Activated gamma-delta T cell treated with Interleukin-2 at 50 U/mL for 16 hours (primary cell): ENCODE results near the gene CEND1.

Source experiments
- DNase-seq: peaks from one replicate; pipeline ENCODE4 v3.0.0-alpha.2; 2020

Gene CEND1

GRCh38 chr11:794766-795633 lies 5.1 kb upstream of the CEND1 start:
- DNase-seq = no peak

DNA sequence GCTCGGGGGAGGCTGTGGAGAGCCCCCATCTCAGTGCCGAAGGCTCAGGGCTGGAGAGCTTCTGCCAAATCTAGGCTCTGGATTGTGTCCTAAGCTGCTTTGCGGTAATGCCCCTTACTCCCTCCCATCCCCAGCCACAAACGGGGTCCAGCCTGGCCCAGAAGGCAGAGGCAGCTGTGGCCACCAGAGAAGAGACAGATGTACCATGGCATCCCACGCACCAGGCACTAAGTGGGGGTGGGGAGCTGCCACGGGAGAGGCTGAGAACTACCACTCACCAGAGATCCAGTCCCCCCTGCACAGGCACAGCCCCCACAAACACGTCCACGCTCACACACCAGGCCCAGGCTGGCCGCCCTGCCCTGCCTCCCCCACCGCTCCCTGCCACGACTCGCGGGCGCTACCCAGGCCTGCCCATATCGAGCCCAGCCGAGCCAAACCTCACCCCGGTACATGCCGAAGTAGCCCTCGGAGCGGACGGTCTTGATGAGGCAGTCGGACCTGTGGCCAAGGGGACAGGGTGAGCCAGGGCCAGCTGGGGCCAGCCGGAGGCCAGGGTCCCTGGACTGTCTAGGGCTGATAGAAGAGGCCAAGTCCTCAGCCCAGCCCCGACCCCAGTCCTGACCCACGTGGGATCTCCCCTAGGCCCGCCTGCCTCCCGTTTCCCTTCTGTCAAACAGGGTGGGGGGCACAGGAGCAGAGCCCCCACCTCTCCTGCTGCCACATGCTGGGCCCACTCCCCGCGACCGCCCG lies 4.3 kb upstream of the CEND1 start:
- no peak for DNase-seq

- DNase-seq = no peak
Measured at GRCh38 chr11:793556-793955, 3.7 kb upstream of the CEND1 start.

GRCh38 chr11:792873-793272 lies 3.0 kb upstream of the CEND1 start:
- DNase-seq = no peak

- no peak for DNase-seq
Measured at GRCh38 chr11:792535-792821, 2.6 kb upstream of the CEND1 start.

DNA sequence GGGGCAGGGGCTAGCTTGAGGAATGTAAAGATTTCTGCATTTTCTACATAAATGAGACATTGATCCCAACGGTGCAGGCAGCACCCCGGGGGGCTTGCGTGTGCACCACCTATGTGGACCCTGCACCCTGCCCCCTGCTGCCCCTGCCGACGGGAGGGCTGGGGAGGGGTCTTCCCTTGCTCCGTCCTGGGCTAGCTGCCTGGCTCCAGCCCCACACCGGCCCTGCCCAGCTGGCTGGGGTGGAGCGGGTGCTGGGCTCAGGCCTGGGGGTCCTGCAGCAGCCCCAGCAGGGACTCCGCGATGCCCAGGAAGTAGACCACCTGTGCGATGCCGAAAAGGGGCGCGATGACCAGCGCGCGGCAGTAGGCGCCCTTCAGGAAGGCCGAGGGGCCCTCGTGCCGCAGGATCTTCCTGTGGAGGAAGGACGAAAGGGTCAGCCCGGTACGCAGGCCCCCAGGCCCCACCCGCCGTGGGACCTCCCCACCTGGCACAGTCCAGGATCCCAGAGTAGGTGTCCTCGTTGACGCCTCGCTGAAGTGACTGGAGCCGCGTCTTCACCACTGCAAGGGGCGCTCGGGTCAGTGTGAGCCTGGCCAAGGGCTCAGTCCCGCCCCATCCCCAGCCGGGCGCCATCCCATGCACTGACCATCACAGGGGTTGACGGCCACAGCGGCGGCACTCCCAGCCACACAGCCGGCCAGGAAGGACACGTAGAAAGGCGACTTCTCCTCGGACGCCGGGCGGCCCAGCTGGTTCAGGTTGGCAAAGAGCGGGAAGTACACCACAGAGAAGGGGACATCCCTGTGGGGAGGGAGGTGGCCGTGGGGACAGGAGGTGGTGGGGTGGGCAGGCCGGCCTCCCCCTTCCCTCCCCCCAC lies 2.0 kb upstream of the CEND1 start:
- DNase-seq = no peak

GRCh38 chr11:790721-791564 lies 1.1 kb upstream of the CEND1 start:
- no peak for DNase-seq

DNA sequence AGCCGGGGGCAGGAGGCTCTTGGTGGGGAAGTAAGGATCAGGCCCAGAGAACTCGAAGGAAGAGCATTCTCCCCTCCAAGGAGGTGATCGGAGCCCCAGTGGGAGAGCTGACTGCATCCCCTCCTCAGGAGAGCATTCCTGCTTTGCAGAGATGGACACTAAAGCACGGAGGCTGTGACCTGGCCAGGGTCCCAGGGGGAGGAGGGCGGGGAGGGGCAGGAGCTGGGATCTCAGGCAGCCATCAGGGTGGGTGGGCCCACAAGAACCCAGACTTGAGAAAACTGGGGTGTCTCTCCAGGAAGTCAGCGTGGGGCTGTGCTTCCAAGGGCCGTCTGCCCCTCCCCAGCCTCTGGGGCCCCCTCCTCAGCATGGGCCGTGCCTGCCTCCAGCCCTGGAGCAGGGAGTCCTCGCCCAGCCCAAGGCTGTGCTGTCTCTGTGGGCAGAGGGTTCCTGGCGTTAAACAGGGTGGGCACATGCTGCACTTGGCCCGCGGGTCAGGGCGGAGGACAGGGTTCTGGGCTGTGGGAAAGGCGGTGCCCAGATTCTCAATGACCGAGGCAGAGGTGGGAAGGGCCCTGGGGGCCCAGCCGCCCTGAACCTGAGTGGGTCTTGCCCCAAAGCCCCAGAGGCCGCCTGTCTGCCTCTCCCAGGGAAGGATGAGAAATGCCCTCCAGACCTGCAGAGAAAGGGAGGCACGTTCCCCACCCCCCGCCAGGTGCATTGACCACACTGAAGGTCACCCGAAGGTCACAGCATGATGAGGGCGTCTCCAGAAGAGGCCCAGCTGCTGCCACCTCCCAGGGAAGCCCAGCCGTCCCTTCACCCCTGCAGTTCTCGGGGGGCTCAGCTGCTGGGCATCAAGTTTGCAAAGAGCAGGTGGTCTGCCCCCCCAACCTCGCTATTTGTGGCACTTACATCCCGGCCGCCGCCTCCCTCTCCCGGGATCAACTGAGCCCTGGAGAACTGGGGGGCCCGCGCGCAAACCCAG lies 643 bp downstream of the CEND1 start:
- no peak for DNase-seq

GRCh38 chr11:788009-788640 lies 1.8 kb downstream of the CEND1 start:
- DNase-seq = no peak

DNA sequence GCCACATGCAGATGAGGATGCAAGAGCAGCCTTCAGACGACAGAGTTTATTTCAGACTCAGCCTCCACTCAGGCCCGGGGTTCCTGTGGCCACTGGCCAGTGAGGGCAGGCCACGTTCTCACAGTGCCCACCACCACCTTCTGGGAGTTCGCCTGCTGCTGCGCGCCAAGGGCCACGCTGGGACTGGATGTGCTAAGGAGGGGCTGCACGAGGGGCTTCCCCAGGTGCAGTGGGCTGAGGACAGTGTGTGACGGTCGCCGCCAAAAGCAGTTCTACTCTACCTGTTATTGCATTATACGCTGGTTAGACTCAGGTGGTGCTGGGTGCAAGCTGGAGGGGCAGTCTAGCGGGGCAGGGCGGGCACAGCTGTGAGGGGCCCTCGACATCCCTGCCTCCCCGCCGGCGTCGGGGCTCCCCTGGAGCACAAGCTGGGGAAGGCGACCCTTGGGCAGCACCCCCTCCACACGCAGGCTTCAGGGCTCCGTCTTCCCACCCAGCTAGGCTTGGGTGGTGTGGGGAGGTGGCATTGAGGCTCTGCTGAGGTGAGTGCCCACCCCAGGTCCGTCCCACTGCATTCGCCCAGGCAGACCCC lies 2.7 kb downstream of the CEND1 start:
- no peak for DNase-seq

DNA sequence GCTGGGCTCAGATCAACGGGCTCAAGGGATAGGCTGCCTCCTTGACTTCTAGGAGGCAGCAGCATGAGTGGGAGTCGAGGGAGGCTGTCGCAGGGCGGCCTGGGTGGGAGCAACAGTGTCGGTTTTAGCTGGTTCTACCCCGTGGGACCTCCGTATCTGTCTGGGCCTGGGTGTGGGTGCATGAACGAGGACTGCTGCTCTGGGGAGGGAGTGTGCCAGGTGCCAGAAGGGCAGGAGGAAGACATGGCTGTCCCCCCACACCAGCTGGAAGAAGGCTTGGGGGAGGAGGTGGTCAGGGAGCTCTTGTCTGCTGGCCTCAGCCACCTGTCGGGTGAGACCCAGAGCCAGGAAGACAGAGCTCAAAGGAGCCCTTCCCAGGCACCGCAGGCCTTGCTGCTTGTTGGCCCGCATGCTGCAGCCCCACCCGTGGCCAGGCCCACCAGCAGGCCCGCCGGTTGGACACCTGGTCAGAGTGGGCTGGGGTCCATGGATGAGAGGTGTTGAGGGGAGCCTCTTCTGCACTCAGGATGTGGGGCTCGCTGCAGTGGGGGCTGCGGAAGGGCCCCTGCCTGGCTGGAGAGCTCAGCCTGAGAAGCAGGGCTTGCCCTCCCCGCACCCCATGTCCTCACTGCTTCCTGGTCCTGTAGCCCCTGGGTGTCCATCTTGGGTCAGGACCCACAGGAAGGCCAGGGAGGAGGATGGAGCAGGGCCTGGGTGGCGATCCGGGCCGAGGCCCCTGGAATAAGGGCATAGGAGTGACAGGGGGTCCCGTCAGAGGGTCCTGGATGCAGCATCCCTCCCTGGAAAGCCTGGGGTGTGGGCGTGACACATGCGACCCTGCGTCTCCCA lies 3.4 kb downstream of the CEND1 start:
- no peak for DNase-seq

DNA sequence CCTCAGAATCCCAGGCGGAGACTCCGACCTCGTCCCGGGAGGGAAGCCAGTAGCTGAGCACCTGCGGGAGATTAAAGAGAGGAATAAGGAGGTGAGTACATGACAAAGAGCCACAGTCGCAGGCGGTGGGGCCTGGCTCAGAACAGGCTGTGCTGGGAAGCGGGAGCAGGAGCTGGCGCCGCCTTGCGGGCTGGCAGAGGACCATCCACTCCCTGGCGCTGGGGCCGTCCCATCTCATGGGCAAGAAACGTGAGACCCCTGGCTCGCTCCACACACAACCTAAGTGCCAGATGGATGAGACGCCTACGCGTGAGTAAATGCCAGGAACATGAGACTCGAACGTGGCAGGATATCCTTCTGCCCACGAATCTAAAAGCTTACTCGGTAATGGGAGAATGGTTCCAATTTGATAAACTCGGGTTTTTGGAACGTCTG lies 6.3 kb downstream of the CEND1 start:
- DNase-seq = no peak

DNA sequence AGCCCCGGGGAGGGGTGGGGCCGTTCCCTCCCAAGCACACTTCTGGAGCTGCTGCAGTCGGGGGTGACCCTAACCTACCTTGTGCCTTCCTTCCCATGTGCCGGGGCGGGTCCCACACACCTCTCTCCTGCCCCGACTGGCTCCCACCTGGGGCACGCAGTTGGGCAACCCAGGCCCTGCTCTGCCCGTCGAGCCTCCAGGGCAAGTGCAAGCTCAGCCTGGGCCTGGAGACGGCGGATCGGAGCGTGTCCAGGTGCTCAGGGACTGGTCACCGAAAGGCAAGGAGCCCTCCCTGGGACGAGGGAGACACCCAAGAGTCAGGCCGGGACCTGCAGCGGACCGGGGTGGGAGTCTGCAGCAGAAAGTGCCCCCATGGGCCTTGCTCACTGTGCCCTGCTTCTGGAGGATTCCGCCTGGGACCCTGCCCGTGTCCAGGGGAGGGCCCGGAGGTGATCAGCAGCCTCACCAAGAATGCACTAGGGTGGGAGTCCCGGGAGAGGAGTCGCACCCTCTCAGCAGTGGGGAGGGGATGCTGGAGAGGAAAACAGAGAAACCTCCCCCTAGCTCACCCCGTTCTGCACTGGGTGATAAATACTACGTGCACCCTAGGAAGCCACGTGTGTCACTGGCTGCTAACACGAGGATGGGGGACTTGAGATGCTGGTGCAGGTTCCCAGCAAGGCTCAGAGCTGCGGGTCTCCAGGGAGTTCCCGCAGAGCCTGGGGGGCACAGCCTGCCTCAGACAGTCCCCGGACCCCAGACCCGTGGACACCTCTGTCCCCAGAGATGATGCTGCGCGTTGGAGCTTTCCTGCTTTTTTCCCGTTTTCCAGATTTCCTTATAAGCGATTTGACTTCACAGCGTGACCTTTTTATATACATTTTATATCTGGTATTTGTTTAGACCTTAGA lies 7.4 kb downstream of the CEND1 start:
- no peak for DNase-seq

DNA sequence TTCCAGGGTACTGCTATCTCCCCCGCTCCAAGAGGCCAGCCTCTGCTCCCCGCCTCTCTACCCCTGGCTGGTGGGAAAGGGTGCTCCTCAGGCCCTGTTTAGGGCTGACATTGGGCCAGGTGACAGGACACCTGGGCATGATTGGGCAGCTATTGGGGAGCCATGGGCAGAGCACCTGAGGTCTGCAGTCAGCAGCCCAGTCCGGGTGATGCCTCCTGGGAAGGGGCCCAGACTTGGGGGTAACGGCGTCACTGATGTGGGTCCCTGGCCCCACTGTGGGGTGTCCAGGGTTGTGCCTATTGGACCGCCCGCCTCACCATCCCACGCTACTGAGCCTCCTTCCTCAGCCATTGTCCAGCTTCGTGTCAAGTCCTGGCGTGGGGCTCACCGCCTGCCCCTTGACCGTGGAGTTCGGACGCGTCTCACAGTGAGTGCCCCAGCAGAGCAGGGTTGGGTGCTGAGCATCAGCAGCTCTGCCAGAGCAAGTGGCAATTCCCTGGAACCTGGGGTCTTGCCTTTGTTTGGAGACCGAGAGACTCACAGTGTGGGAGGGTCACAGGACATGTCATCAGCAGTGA lies 9.8 kb downstream of the CEND1 start:
- DNase-seq = no peak

DNA sequence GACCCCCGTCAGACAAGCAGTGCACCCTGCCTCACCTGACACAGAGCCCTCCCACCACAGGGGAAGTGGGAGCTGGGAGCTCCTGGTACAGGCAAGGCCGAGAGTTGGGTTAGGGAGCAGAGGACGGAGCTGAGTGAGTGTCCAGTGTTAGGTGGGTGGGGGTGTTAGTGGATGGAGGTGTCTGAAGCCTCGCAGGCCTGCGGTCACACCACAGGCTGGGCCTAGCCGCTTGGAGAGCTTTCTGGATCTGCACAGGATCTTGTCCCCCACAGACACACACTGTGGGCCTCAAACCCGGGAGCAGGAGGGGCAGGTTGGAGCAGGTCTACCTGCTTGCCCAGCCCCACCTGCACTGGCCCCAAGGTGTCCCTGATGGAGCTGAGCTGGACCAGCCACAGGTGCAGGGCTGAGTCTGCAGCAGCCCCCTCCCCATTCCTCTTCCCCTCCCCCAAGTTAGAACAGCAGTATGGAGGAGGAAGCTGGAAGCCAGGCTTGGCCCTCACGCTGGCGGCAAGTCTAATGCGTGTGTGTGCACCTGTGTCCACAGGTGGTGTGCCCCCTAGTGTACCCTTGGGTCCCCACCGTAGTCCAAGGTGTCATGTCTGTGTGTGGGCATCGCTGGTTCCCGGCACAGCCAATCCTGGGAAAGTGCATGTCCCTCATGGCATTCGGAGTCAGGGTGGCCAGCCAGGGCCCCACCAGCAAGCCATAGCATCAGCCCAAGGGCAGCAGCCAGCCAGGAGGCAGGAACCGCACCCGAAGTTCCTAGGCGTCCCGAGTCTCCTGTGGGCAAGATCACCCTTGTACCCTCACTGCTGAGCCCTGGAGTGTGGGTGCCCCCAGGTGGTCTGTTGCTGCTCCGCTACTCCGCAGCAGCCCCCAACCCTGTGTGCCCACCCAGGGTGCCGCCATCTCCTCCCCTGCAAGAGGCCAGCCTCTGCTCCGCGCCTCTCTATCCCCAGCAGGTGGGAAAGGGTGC lies 10.6 kb downstream of the CEND1 start:
- DNase-seq = no peak
